NOMO-1 treated with dmso at 0.1 percent for 144 hours (cell line): ENCODE data around the gene SIGLEC10.

Experiments
- DNase-seq: peaks from one replicate; lab custom pipeline; 2025; ENCODE audit not compliant: unreplicated experiment; lab: John Stamatoyannopoulos, UW

SIGLEC10 gene

DNA sequence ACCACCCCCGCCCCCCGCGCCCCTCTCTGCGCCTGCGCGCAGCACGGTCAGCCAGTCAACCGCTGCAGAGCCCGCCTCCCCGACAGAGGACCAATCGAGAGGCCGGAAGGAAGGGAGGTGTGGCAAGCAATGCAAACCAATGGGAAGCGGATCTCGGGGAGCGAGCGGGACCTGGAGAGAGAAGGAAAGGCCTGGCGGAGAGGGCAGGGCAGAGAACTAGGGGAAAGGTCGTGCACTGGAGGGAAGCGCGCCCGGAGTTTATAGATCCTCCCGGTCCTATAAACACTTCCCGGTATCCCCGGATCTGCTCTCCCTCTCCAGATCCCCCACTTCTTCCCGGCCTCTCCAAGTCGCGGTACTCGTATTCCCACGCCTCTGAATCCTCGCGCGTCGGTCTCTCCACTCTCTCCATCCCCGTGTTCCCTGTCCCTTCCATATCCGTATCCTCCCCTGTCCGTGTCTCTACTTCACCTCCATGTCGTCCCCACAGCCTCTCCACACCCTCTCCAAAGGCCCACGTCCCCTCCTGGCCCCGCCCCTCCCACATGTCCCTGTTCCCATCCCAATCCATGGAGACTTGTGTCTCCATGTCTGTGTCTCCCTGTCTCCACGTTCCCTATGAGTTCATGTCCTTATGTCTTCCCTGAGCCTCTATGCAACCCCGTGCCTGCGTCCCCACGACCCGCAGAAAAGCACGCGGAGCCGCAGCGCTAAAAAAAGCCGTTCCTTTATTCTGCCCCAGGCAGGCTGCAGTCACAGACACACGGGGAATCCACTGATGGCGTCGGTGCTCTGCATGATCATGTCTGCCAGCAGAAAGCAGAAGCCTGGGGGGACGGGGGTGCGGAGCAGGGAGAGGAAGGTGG, 50.8 kb downstream of the SIGLEC10 start:
- peak; percentile 98 for DNase-seq

DNA sequence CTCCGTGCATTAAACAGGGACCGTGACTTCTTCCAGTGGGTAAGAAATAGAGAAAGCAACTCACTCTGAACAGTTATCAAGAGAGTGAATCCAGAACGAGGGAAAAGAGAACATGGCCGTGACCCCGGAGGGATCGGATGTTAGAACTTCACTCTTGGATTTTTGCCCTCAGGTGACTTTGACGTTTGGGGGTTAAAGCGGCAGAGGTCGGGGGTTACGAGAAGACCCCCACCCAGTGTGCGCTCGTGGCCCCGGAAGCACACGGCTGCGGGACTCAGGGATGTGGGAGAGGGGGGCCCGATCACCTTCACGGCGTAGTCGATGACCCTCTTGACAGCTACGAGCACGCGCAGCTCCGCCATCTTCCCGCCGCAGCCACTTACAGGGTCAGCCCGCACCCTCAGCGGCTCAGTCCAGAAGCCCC, 51.5 kb downstream of the SIGLEC10 start, which contains the start of gene ETFB:
ETFB (minus strand) TSS at position 424 of the 424 bp plus-strand sequence; CDS start at position 362, 62 bp downstream.
- no peak for DNase-seq

DNA sequence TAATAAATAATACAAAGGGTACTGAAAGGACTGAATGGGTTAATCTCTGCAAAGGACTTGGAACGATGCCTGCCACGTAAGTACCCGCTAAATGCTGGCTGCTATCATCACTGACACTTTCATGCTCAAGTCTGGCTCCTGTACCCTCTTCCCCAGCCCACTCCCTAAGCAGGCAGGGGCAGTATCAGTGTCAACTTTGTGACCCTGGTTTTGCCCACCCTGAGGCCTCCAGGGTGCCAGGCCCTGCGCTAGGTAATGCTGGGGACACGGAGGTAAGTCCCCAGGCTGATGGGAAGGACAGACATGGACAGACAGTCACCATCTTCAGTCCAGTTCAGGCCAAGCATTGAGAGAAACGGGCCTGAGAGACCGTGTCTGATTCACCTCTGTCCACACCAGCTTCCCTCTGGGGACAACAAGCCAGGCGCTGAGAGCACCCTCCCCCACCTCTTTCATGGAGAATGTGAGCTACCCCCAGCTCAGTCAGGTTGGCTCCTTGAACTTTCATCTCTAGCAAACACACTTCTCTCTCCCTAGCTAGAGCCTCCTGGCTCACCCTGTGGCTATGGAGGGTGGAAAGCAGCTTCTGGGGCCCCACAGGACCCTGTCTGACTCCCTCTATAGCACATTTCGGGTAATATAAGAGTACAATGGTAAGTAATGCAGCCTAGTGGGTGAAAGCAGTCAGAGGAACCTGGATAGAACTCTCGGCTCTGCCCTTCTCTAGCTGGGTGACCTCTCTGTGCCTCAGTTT, 52.1 kb downstream of the SIGLEC10 start:
- no peak for DNase-seq

DNA sequence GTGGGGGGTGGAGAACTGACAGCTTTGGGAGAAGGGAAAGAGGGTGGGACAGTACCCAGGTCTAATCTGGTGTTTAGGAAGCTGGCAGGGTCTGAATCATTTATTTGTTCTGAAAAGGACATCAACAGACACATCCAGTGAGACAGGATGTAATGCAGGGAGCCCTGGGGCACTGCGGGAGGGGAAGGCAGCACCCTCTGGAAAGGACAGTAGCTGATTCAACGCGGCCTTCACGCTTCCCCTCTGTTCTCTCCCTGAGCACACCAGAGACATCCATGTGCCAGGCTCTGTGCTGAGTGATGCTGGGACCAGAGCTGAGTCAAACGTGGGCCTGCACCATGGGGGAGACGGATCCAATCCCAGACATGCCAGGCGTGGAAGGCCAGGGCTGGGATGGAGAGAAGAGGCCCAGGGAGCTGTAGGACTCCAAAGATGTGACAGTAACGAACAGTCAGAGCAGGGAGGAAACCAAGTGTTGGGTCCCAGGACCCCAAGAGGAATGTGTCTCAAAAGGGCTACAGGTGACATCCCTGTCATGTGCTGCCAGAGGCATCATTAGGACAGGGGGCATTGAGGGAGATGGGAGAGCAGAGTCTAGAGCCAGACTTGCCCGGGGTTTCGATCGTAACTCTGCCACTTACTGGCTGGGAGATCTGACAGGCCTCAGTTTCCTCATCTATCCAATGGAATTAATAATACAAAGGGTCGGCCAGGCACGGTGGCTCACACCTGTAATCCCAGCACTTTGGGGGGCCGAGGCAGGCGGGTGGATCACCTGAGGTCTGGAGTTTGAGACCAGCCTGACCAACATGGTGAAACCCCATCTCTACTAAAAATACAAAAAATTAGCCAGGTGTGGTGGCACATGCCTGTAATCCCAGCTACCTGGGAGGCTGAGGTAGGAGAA, 53.0 kb downstream of the SIGLEC10 start:
- no peak for DNase-seq

DNA sequence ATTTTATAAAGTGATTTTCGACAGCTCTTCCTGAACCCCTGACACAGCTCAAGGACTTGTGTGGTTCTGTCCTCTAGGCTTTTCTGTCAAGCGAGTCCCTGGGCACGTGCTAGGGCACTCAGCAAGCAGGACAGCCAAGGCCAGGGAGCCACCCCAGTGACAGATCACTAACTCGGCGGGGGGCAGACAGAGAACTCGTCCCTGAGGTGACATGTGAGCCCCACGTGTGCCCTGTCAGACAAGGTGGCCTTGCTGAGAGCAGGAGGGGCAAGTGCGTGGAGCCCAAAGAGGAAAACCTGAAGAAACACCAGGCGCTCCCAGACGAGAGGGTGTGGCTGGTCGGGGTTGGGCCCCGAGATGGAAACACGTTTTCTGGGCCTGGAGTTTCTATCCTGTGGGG, 56.2 kb downstream of the SIGLEC10 start:
- DNase-seq = no peak
